ENCODE results near the gene PPP1R27.

- TF ChIP-seq CTCF (optimal IDR thresholded peaks at IDR 0.05 in 1 of 3, IDR thresholded peaks at IDR 0.05 in 1 of 3, conservative IDR thresholded peaks at IDR 0.05 in 1 of 3; ENCODE audit: extremely low read depth in 1 of 3, insufficient read depth in 2 of 3, low read length in 3 of 3) (no peak), EZH2 (IDR thresholded peaks at IDR 0.05; ENCODE audit: low read length) (no peak)
Observed at GRCh38 chr17:81865733-81866439, 31.0 kb upstream of the PPP1R27 start.

Measured in keratinocyte (primary cell).